ENCODE measurements around the gene RNF213.

RNF213 gene

DNA sequence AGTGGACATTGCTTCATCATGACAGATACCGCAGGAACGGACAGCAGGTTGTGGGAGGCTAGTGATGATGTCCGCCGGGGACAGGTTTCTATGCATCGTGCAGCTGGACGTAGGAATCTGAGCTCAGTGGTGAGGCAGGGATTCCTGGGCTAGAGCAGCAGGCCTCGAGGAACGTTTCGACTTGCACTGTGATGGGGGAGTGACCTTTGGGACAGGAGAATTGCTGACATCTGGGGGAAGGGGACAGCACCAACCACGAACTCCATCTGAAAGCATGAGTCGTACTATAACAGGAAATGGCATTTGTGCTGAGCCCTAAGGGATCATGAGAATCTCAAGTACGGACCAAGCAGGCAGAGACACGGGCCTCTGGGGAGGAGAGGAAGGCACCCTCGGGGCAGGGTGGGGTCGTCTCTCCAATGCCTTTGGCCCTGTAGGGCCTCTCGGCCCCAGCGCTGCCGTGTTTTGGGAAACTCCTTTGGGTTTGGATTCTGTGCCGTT, 88.5 kb downstream of the RNF213 start:
- DNase-seq (ENCODE audit: low read depth) = no peak

DNA sequence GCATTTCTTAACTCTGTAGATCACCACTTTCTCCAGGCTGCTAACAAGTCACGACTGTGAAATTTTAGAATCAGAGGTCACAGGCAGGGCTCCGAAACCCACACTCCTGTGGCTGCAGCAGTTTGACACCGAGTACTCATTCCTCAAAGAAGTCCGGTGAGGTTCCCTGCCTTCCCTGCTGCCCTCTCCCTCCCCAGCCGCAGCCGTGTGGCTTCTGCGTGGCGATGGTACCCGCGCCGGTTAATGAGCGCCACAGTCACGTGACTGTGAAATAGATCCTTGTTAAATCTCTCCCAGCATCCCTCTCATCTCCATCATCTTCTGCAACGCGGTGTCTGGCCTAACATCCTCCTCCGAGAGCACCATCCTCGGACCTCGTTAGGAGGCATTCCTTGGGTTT, 89.1 kb downstream of the RNF213 start:
- no peak for DNase-seq (ENCODE audit: low read depth)

DNA sequence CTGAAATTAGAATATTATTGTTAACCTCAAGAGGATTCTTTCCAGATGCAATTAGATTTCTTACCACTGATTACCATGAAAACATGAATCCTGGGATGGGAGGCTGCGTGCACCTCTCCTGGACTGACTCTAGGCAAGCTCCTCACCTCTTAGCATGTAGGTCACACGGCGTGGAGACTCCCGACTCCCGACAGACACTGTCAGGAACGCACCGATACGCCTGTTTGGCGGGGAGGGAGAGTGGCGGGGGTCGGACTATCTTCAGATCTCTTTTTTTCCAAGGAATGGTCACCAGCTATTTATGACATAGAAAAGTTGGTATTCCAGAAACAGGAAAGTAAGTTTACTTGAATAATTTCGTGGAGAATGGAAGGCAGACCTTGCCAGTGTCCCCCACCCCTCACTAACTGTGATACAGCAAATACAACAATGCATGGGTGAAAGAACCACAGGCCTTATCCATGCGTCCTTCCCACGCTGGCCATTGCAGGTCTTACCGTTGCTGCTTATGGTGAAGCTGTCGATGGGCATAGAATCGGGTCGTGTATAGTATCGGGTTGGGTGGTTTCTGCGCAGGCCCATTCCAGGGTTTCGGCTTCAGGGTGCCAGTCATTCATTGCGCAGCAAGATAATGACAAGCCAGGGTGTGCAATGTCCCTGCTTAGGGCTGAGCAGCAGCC, 91.7 kb downstream of the RNF213 start:
- DNase-seq (ENCODE audit: low read depth) = no peak

DNA sequence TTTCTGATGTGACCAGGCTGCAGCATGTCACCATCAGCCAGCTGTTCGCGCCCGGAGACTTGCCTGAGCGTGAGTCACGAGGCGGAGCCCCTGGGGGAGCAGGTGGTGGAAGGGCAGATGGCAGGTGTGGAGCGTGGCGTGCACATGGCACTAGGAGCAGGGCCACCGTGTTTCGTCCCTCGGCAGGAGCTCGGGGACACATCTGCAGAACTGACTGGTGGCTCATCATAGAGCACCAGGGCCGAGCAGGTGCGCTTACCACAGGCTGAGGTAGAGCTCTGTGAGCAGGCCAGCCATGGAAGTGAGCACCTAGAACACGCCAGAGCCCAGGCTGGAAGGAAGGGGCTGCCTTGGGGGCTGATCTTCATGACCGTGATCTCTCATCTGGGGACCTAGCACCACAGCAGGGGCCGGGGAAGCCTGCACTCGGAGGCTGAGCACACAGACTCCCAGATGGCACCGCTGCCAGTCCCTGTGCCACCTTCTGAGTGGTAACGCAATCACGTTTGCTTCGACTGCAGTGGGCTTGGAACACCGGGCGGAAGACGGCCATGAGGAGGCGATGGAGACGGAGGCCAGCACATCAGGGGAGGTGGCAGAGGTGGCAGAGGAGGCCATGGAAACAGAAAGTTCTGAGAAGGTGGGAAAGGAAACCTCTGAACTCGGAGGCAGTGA, 92.5 kb downstream of the RNF213 start:
- DNase-seq (ENCODE audit: low read depth) = no peak

DNA sequence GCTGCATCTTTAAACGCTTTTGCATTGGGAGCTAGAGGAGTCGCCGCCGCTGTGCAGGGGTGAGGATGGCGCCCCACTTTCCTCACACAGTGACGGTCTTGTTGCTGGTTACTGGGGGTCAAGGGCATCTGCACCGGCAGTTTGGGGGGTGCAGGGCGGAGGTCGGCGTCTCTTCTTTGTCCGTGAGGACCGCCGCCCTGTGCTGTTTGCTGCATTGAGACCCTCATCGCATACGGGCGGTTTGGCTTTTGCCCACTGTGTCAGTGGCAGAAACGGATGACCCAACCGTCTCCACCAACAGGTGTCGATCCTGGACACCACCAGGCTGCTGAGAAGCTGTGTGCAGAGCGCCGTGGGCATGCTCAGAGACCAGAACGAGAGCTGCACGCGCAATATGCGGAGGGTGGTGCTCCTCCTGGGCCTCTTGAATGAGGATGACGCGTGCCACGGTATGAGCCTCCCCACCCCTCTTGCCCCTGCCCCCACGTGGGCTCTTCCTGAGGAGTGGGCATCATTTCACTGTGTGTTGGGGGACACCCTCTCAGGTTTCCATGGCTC, 93.1 kb downstream of the RNF213 start:
- DNase-seq (ENCODE audit: low read depth) = no peak

DNA sequence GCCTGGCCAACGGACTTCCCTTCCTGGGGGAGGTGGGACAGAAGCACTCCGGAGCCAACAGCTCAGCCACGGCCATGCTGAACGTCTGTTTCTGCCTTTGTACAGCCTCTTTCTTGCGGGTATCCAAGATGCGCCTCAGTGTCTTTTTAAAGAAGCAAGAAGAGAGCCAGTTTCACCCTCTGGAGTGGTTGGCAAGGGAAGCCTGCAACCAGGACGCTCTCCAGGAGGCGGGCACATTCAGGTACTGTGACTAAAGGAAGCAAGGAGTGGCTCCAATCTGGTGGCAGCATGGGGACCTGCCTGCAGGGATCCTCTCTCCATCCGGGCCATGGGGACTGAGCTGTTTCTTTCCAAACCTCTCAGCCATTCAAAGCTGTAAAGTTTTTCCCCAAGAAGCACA, 93.7 kb downstream of the RNF213 start:
- DNase-seq (ENCODE audit: low read depth) = no peak

DNA sequence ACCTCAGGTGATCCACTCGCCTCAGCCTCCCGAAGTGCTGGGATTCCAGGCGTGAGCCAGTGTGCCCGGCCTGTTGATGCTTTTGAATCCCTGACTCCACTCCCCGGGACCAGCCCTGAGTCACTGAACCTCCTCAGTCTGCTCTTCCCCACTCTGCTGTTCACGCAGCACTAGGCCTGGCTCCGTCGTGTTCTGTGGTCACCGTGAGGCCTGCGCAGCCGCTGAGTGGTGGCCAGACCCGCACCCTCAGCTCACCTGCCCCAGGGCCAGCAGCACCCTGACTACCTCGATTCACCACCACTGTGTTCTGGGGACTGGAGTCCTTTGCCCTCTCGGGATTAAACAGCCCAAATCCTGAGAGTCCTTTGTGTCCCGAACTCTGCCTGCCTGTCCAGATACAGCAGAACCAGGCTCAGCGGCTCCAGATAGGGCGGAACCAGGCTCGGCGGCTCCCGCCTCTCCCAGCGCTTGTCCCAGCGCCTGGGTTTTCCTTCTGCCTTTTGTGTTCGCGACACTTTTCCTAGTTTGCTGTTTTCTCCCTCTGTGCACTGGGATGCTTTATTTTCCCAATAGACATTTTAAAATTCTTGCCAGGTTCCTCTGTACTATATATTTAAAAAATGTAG, 95.7 kb downstream of the RNF213 start:
- no peak for DNase-seq (ENCODE audit: low read depth)

DNA sequence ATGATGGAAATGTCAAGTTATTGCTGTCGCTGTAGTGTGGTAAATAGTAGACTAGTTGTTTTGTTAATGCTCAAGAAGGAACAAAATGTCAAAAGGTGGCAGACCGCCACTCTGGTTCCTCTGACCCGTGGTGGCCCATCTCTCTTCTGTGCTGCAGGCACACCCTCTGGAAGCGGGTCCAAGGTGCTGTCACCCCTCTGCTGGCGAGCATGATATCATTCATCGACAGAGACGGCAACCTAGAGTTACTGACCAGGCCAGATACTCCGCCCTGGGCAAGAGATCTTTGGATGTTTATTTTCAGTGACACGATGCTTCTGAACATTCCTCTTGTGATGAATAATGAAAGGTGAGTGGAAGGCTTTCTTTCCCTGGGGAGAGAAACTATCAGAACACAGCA, 97.5 kb downstream of the RNF213 start:
- DNase-seq (ENCODE audit: low read depth) = no peak

DNA sequence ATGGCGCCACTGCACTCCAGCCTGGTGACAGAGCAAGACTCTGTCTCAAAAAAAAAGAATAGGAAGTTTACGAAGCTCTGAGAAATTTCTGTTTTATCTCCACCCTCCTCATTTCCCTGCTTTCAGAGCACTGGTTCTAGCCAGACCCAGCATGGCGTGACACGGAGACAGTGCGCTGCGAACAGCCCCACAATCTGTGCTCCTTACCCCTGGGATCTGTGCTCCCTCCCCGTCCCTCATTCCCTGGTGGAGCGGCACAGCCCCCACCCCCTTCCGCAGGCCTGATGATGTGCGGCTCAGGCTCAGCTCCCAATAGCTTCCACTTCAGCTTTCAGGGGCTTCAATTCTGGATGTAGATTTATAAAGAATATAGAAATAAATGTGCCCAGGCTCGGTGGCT, 98.2 kb downstream of the RNF213 start:
- DNase-seq (ENCODE audit: low read depth) = no peak

DNA sequence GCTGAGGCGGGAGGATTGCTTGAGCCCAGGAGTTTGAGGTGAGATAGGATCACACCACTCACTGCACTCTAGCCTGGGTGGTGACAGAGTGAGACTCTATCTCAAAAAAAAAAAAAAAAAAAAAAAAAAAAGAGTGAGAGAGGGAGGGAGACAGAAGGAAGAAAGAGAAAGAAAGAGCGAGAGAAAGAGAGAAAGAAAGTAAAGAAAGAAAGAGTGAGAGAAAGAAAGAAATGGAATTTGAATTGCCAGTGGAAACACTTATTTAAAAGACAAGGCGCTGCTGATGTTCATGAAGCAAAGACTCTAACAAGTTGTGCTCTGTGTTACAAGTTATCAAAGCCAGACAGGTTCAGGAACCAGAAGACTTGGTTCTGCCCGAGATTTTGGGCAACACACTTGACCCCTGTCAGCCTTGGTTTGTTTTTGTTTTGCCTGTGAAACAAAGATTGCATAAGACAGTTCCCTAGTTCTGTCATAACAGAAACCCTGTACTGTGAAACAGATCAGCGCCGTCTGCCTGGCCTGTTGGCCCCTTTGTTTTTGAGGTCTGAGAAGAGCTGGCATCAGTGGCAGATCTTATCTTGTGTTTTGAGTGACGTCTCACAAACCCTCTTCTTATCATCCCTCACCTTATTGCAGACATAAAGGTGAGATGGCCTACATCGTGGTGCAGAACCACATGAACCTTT, 98.9 kb downstream of the RNF213 start:
- no peak for DNase-seq (ENCODE audit: low read depth)

DNA sequence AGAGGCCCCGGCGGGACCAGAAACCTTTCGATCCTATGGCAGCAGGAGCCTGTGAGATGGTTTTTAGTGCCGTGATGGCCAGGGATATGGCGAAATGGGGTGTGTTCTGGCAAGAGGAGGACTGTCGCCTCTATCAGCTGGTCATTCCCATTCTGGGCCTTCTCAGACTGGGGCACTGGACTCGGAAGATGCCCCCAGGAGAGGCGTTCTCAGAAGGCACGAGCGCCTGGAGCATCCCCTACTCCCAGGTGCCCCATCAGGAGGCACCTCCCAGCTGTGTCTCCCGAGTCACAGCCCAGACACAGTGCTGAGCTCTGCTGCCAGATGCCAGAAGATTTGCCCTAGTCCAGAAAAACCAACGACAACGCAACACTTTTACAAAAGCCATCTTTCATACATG, 99.7 kb downstream of the RNF213 start:
- DNase-seq (ENCODE audit: low read depth) = no peak

DNA sequence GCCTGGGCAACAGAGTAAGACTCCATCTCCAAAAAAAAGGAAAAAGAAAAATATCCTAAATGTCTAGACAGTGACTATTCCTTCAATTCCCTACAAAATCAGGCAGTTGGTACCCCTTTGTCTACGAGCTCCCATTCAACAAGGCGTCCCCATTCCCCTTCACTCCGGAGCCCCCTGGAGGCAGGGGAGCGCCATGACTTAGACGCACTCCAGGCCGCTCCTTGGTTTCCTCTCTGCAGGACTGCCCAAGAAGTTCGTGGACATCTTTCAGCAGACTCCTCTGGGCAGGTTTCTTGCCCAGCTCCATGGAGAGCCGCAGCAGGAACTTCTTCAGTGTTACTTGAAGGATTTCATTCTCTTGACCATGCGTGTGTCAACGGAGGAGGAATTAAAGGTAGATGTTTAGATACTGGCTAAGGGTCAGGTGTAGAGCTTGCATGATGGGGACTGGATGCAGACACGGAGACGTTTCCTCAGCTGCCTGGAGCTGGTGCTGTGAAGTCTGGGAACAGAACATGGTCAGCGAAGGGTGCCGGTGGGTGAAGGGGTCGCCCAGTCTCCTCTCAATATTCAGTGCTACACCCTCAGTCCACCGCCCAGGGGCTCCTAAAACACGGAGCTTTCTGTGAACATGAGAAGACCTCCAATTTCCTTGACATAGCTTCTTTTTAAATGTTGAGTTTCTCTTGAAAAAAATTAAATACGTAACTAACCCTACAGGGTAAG, 101.0 kb downstream of the RNF213 start:
- DNase-seq (ENCODE audit: low read depth) = no peak

DNA sequence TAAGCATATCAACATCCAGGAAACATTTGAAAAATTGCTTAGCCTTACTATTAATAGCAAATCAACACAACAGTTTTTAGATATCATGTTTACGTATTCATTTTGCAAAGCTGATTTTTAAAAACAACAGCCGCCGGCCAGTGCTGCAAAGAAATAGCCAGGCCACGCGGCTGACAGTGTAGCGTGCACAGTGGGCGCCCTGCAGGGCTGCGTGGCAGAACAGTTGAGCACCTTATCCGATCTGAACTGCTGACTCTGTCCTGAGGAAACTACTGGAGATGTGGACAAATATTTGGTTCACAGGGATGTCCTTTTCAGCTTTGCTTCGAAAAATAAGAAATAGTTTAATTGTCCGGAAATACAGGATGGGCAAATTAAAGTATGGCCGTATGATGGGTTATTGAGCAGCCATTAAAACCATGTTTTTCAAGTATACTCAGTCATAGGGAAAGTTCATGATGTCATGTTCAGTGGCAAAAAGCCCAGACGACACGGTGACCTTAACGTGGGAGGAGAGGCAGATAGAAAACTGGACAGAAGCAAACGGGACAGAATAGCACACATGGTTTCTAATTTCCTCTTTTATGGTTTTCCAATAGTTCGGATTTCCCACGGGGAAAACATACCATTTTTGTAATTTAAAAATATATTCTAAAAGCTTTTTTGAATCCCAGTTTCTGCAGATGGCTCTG, 101.9 kb downstream of the RNF213 start:
- no peak for DNase-seq (ENCODE audit: low read depth)

DNA sequence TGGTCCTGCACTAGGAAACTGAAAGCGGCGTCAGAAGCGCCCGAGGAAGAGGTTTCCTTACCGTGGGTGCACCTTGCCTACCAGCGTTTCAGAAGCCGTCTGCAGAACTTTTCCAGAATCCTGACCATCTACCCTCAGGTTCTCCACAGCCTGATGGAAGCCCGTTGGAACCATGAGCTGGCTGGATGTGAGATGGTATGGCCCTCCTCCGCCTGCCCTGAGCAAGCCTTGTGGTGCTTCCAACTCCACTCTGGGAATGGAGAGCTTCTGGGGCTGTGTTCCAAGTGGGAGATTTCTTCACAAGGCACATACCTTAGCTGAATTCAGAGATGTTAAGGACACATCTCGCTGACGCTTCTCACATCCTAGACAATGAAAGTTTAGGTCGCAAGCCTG, 102.5 kb downstream of the RNF213 start:
- no peak for DNase-seq (ENCODE audit: low read depth)

DNA sequence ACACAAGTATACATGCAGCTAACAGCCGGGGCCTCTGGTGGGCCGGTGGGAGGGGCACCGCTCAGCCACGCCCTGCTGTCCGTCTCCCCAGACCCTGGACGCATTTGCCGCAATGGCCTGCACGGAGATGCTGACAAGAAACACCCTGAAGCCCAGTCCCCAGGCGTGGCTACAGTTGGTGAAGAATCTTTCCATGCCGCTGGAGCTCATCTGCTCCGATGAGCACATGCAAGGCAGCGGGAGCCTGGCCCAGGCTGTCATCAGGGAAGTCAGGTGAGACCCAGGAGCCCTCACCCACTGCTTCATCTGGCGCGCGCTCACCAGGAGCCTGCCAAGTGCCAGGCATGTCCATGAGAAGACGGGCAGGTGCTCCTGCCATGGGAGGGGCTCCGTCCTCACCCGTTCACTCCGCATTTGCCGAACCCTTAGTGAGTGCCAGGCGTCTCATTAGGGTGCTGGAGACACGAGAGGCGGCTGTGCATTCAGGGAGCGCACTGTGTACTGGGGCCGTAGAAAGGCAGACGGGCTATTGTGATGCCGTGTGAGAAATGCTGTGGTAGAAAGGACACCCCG, 103.0 kb downstream of the RNF213 start:
- DNase-seq (ENCODE audit: low read depth) = no peak

DNA sequence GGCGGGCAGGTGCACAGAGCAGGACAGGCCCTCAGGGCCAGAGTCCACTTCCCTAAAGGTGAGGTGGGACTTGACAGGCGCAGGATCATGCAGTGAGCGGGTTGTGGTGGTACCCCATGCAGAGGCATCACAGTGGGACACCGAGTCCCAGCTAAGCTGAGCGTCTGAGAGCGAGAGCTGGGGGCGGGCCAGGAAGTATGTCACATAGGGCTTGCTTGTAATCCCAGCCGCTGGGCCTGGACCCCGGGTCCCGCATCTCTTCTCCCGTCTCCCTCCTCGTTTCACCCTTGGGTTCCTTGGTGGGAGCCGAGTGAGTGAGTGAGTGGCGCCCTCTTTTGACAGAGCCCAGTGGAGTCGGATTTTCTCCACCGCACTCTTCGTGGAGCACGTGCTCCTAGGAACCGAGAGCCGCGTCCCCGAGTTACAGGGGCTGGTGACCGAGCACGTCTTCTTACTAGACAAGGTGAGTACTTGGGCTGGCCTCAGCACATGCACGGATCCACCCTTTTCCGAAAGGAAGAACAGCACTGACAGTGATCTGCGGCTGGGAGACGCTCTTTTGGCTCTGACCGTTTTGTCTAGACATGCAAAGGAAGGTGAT, 103.5 kb downstream of the RNF213 start:
- DNase-seq (ENCODE audit: low read depth) = no peak

DNA sequence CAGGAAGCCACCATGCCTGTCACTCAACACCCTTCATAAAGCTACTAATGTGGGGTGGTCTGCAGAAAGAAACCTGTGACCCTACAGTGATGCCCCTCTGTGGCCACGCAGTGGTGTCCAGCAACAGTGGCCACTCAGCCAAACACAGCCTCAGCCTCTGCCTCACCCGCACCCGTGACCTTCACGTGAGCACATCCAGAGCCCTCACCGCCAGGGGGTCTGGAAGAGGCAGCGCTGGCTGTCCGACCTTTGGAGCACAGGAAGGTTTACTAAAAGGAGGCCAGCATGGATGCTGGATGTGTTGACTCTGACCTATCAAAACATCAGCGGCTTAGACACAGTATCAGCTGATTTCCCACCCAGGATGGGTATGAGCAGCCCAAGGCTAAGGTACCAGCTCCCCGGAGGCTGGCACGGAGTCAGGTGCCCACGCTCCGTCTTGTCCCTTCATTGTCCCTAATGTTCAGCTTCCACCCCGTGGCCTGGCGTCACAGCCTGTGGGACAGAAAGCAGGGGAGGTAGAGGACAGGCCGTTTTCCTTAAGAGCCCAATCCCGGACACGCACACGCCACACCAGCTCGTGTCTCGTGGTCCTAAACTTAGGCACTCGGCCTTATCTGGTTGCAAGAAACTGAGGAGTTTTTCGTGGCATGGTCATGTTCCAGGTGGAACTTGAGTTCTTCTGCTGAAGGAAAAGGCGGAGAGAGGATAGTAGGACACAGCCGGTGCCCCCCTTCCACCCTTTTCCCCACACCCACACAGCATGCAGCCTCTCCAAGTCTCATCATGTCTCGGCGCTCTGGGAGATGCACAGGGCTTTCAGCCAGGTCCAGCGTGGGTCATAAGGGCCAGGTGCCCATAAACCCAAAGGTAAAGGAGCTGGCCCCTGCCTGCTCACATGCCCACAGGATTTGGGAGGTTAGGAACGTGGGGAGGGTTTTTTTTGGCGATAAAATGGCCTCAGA, 104.6 kb downstream of the RNF213 start:
- DNase-seq (ENCODE audit: low read depth) = no peak

DNA sequence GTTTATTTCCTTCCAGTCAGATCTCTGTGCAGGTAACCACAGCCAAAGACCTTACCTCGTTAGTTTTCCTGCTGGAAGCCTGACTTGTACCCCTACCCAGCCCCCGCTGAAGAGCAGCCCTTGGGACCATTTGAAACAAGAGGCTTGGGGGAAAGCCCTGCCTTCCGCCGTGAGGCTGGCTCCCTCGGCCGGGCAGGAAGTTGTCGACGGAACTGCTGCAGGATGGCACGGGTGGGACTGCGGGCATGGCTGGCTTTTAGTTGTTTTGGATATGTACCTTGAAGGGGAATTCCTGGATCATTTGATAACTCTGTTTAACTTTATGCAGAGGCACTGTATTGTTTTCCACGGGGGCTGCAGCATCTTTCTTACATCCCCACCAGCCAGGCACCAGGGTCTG, 105.3 kb downstream of the RNF213 start:
- no peak for DNase-seq (ENCODE audit: low read depth)

DNA sequence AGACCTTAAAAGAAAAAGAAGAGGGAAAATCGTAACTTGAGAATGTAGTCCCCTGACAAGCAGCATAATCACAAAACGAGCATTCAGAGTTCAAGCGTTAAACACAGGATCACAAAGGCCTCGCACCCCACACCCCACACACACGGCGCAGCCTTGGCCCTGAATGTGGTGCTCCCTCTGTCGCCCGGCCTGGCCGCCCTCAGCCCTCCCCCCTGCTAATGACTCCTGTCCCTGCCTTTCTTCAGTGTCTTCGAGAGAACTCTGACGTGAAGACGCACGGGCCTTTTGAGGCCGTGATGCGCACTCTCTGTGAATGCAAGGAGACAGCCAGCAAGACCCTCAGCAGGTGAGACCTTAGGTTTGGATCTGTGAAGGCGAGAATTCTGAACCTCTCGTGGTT, 106.9 kb downstream of the RNF213 start:
- DNase-seq (ENCODE audit: low read depth) = no peak

All from T follicular helper cell (primary cell).